ENCODE results near the gene MRGPRG. TPM values are rescaled to one million over a fixed set of nuclear protein-coding genes. Genes with fewer than 3 reads are reported as not detected.

MRGPRG gene
- total RNA-seq, 2 experiments from 2014 or later = not detected

GRCh38 chr11:3231550-3231850, 12.9 kb upstream of the MRGPRG start:
- CTCF ChIA-PET = no interaction called here
- TF ChIP-seq, protein P1, sequence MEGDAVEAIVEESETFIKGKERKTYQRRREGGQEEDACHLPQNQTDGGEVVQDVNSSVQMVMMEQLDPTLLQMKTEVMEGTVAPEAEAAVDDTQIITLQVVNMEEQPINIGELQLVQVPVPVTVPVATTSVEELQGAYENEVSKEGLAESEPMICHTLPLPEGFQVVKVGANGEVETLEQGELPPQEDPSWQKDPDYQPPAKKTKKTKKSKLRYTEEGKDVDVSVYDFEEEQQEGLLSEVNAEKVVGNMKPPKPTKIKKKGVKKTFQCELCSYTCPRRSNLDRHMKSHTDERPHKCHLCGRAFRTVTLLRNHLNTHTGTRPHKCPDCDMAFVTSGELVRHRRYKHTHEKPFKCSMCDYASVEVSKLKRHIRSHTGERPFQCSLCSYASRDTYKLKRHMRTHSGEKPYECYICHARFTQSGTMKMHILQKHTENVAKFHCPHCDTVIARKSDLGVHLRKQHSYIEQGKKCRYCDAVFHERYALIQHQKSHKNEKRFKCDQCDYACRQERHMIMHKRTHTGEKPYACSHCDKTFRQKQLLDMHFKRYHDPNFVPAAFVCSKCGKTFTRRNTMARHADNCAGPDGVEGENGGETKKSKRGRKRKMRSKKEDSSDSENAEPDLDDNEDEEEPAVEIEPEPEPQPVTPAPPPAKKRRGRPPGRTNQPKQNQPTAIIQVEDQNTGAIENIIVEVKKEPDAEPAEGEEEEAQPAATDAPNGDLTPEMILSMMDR (IDR thresholded peaks at IDR 0.05) = no peak
- Mint-ChIP-seq H3K27ac (no peak overlapping the region), H3K4me1 (ENCODE audit: low read depth) (no peaks in the 10 kb centered on the region), H3K4me3 (no peak overlapping the region), H3K36me3 (ENCODE audit: low read depth) (no peaks in the 10 kb centered on the region), H3K9me3 (no peaks in the 10 kb centered on the region), H3K27me3 (no peaks in the 10 kb centered on the region)
- Histone ChIP-seq H3K4me1 (ENCODE audit: insufficient read depth, low read length) (no peaks in the 10 kb centered on the region), H3K27me3 (ENCODE audit: control insufficient read depth in 1 of 2, insufficient read depth in 2 of 2, low read length in 2 of 2) (no peaks in the 10 kb centered on the region), H3K4me3 (ENCODE audit: low read length) (no peak overlapping the region), H3K9me3 (ENCODE audit: control insufficient read depth in 1 of 2, insufficient read depth in 1 of 2, low read length in 2 of 2) (peaks cover 0 to 10% of the 10 kb centered on the region in 2 experiments), H3K36me3 (ENCODE audit: insufficient read depth, low read length) (no peaks in the 10 kb centered on the region), H3K27ac (ENCODE audit: low read depth in 1 of 2, low read length in 2 of 2) (no peak overlapping the region)
- intact Hi-C loops (cut with DNase I, micrococcal nuclease) = loop anchor here in 1 of 2 experiments (10.0 kb wide), 1 partner anchor 977 kb away; no protein-coding TSS in a partner anchor
- no peak for ATAC-seq (ENCODE audit: poor library complexity)
- POLR2A ChIA-PET = no interaction called here
- no peak for DNase-seq

DNA sequence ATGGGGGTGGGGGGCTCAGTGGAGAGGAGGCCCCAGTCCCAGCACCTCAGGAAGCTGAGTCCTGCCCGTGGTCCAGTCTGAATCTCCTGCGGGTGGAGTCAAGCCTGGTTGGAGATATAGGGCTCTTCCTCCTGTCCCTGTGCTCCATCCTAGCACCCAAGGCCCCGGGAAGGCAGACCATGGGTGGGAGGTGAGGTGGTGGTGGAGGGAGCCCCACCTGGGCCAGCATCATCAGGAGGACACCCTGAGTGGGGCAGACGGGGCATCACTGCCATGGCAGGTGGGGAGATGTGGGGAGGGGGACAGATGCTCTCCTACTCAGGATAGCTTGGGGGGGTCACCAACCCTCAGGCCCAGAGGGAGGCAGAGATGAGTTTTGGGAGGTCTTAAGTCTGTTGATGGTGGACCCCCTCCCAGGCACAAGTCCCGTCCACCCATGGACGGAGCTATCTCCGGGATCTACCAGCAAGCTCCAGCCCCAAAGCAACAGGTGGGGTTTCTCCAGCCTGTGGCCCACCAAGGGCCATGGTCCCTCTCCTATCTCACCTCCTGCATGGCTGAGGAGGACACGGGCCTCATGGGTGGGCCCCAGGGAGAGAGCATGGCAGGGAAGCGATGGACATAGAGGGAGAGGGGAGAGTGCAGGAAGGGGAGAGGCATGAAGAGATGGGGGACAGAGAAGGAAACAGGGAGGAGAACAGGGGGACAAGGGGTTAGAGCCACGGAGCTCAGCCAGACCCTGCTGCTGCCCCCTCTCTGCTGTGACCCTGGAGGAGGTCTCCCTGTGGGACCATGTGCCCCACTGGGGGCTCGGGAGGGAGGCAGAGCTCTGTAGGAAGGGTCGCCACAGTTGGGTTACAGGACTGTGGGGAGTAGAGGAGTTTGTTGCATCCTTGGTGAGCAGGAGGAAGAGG, 12.3 kb upstream of the MRGPRG start:
- ChIA-PET POLR2A (no interaction called here), CTCF (no interaction called here)
- H3K36me3 ChIP-seq (ENCODE audit: insufficient read depth, low read length) = no peaks in the 10 kb centered on the region
- no peak overlapping the region for H3K4me3 ChIP-seq (ENCODE audit: low read length)
- H3K4me1 ChIP-seq (ENCODE audit: insufficient read depth, low read length) = no peaks in the 10 kb centered on the region
- H3K27ac Mint-ChIP-seq = no peak overlapping the region
- no peaks in the 10 kb centered on the region for H3K36me3 Mint-ChIP-seq (ENCODE audit: low read depth)
- H3K27me3 ChIP-seq (ENCODE audit: control insufficient read depth in 1 of 2, insufficient read depth in 2 of 2, low read length in 2 of 2) = no peaks in the 10 kb centered on the region
- ATAC-seq (ENCODE audit: poor library complexity) (no peak), DNase-seq (no peak)
- TF ChIP-seq, protein P1 (IDR thresholded peaks at IDR 0.05) = no peak
- H3K9me3 Mint-ChIP-seq = no peaks in the 10 kb centered on the region
- intact Hi-C loops (cut with DNase I, micrococcal nuclease) = loop anchor here in 1 of 2 experiments (10.0 kb wide), 1 partner anchor 976 kb away; no protein-coding TSS in a partner anchor
- no peaks in the 10 kb centered on the region for H3K27me3 Mint-ChIP-seq
- H3K4me3 Mint-ChIP-seq = no peak overlapping the region
- no peaks in the 10 kb centered on the region for H3K4me1 Mint-ChIP-seq (ENCODE audit: low read depth)
- H3K27ac ChIP-seq (ENCODE audit: low read depth in 1 of 2, low read length in 2 of 2) = no peak overlapping the region
- peaks cover 0 to 10% of the 10 kb centered on the region in 2 experiments for H3K9me3 ChIP-seq (ENCODE audit: control insufficient read depth in 1 of 2, insufficient read depth in 1 of 2, low read length in 2 of 2)

- ATAC-seq (ENCODE audit: poor library complexity) = no peak
- Histone ChIP-seq H3K36me3 (ENCODE audit: insufficient read depth, low read length) (no peaks in the 10 kb centered on the region), H3K27me3 (ENCODE audit: control insufficient read depth in 1 of 2, insufficient read depth in 2 of 2, low read length in 2 of 2) (no peaks in the 10 kb centered on the region), H3K27ac (ENCODE audit: low read depth in 1 of 2, low read length in 2 of 2) (no peak overlapping the region), H3K4me1 (ENCODE audit: insufficient read depth, low read length) (no peaks in the 10 kb centered on the region), H3K4me3 (ENCODE audit: low read length) (no peak overlapping the region), H3K9me3 (ENCODE audit: control insufficient read depth in 1 of 2, insufficient read depth in 1 of 2, low read length in 2 of 2) (peaks cover 0 to 10% of the 10 kb centered on the region in 2 experiments)
- no peak for DNase-seq
- intact Hi-C loops (cut with DNase I, micrococcal nuclease) = loop anchor here in 1 of 2 experiments (10.0 kb wide), 1 partner anchor 975 kb away; no protein-coding TSS in a partner anchor
- TF ChIP-seq, protein P1 (IDR thresholded peaks at IDR 0.05) = no peak
- ChIA-PET POLR2A (no interaction called here), CTCF (no interaction called here)
- H3K4me3 Mint-ChIP-seq = no peak overlapping the region
- H3K9me3 Mint-ChIP-seq = no peaks in the 10 kb centered on the region
- H3K27me3 Mint-ChIP-seq = no peaks in the 10 kb centered on the region
- H3K4me1 Mint-ChIP-seq (ENCODE audit: low read depth) = no peaks in the 10 kb centered on the region
- H3K36me3 Mint-ChIP-seq (ENCODE audit: low read depth) = no peaks in the 10 kb centered on the region
- no peak overlapping the region for H3K27ac Mint-ChIP-seq
Measured at GRCh38 chr11:3229673-3230630, 11.3 kb upstream of the MRGPRG start.

Measured in CD4-positive, alpha-beta T cell (primary cell).